Measurements from ENCODE around the gene KIRREL1.

KIRREL1 gene

DNA sequence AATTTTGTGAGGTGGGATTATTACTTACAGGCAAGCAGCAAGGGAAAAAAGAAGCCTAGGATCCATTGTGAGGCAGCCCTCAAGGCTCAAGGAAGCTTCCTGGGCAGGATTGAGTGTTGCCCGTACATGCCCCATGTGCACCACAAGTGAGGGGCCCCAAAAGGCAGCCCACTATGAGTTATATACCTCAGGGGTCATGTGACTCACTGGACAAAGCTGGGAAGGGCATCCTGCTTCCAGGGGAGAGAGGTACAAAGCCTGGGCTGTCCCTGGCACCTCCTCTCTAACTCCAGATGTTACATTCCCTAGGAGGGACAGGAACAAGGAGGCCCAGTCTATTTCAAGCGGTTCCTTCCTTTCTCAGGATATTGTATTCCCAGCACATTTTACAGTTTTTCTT is 153.3 kb downstream of the KIRREL1 start:
- TF ChIP-seq TAF1 (IDR thresholded peaks at IDR 0.05; ENCODE audit: borderline replicate concordance, insufficient read depth, low read length) (no peak), SIN3A (IDR thresholded peaks at IDR 0.05; ENCODE audit: borderline replicate concordance, insufficient read depth, low read length) (no peak), FOXP2 (optimal IDR thresholded peaks at IDR 0.05; ENCODE audit: borderline replicate concordance, extremely low read depth, extremely low read length, insufficient read depth) (no peak), POLR2AphosphoS5 (IDR thresholded peaks at IDR 0.05; ENCODE audit: low read depth, low read length) (no peak)
- TF ChIP-seq, protein P1, sequence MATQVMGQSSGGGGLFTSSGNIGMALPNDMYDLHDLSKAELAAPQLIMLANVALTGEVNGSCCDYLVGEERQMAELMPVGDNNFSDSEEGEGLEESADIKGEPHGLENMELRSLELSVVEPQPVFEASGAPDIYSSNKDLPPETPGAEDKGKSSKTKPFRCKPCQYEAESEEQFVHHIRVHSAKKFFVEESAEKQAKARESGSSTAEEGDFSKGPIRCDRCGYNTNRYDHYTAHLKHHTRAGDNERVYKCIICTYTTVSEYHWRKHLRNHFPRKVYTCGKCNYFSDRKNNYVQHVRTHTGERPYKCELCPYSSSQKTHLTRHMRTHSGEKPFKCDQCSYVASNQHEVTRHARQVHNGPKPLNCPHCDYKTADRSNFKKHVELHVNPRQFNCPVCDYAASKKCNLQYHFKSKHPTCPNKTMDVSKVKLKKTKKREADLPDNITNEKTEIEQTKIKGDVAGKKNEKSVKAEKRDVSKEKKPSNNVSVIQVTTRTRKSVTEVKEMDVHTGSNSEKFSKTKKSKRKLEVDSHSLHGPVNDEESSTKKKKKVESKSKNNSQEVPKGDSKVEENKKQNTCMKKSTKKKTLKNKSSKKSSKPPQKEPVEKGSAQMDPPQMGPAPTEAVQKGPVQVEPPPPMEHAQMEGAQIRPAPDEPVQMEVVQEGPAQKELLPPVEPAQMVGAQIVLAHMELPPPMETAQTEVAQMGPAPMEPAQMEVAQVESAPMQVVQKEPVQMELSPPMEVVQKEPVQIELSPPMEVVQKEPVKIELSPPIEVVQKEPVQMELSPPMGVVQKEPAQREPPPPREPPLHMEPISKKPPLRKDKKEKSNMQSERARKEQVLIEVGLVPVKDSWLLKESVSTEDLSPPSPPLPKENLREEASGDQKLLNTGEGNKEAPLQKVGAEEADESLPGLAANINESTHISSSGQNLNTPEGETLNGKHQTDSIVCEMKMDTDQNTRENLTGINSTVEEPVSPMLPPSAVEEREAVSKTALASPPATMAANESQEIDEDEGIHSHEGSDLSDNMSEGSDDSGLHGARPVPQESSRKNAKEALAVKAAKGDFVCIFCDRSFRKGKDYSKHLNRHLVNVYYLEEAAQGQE (IDR thresholded peaks at IDR 0.05; ENCODE audit: insufficient read depth in 1 of 2, low read depth in 2 of 2, low read length in 2 of 2) = no peak

DNA sequence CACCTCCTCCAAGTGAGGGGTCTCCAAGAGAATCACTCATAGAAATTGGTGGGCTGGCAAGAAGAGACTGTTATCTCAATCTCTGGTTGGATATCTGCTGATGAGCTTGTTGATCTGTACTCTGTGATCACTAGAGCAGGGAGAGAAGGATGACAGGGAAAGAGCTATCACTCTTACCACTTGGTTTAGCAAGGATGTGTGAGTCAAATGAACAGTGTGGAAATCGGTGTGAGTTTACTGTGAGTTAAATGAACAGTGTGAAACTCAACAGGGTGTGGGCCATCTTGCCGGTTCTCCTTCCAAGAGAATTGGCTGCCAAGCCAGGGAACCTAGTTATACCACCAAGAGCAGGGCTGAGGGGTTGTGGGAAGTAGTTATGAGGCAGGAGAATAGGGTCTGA is 154.0 kb downstream of the KIRREL1 start:
- TF ChIP-seq TAF1 (IDR thresholded peaks at IDR 0.05; ENCODE audit: borderline replicate concordance, insufficient read depth, low read length) (no peak), SIN3A (IDR thresholded peaks at IDR 0.05; ENCODE audit: borderline replicate concordance, insufficient read depth, low read length) (no peak), POLR2AphosphoS5 (IDR thresholded peaks at IDR 0.05; ENCODE audit: low read depth, low read length) (no peak), FOXP2 (optimal IDR thresholded peaks at IDR 0.05; ENCODE audit: borderline replicate concordance, extremely low read depth, extremely low read length, insufficient read depth) (no peak)
- TF ChIP-seq, protein P1 (IDR thresholded peaks at IDR 0.05; ENCODE audit: insufficient read depth in 1 of 2, low read depth in 2 of 2, low read length in 2 of 2) = no peak

DNA sequence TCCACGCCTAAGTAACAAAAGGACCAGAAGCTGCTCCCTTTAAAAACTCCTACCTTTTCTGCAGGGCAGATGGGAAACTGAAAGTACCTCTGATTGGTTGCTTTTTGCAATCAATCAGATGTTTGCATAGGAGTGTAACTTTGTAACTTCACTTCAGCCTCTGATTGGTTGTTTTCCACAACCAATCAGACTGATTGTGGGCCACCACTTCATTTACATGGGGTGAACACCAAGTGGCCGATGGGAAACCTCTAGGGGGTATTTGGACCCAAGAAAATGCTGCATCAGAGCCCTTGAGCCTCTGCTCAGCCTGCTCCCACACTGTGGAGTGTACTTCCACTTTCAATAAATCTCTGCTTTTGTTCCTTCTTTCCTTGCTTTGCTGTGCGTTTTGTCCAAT is 154.4 kb downstream of the KIRREL1 start:
- no peak for TF ChIP-seq POLR2AphosphoS5 (IDR thresholded peaks at IDR 0.05; ENCODE audit: low read depth, low read length)
- TF ChIP-seq TAF1 (IDR thresholded peaks at IDR 0.05; ENCODE audit: borderline replicate concordance, insufficient read depth, low read length) = no peak
- TF ChIP-seq FOXP2 (optimal IDR thresholded peaks at IDR 0.05; ENCODE audit: borderline replicate concordance, extremely low read depth, extremely low read length, insufficient read depth) = no peak
- TF ChIP-seq, protein P1 (IDR thresholded peaks at IDR 0.05; ENCODE audit: insufficient read depth in 1 of 2, low read depth in 2 of 2, low read length in 2 of 2) = no peak
- TF ChIP-seq SIN3A (IDR thresholded peaks at IDR 0.05; ENCODE audit: borderline replicate concordance, insufficient read depth, low read length) = no peak

DNA sequence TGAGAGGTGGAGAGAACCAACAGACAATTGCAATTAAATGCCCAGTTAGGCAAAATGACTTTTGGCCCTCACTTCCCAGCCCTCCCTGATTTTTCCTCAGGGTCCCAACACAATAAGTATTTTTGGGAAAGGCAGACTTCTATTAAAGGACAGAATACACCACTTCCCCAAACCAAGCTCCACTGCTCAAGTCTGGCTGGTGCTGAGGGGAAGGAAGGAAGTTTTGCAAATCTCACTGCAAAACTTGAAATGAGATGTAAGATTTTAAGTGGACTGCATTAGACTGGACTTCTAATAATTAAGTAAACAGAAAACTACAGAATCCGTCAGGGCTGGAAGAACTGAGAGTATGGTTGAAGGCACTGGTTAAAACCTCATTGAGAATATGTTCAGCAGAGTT is 155.0 kb downstream of the KIRREL1 start:
- TF ChIP-seq, protein P1 (IDR thresholded peaks at IDR 0.05; ENCODE audit: insufficient read depth in 1 of 2, low read depth in 2 of 2, low read length in 2 of 2) = no peak
- no peak for TF ChIP-seq POLR2AphosphoS5 (IDR thresholded peaks at IDR 0.05; ENCODE audit: low read depth, low read length)
- TF ChIP-seq TAF1 (IDR thresholded peaks at IDR 0.05; ENCODE audit: borderline replicate concordance, insufficient read depth, low read length) = no peak
- TF ChIP-seq SIN3A (IDR thresholded peaks at IDR 0.05; ENCODE audit: borderline replicate concordance, insufficient read depth, low read length) = no peak
- TF ChIP-seq FOXP2 (optimal IDR thresholded peaks at IDR 0.05; ENCODE audit: borderline replicate concordance, extremely low read depth, extremely low read length, insufficient read depth) = no peak

DNA sequence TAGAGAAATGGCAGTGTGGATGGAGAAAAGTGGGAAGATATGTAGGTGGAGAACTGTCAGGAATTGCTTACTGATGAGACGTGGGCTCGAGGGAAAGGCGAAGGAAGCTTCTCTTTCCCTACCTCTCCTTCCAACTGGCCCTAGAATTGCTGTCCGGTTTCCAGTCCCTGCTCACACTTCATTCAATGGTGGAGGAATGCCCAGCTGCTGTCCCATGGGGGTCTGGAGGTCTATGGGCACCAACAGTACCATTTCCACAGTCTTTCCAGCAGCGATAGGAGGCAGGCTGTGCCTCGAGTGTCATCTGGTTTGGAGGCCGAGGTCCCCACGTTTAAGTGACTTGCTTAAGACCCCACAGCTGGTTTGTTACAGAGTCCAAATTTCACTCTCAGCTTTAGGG is 155.7 kb downstream of the KIRREL1 start:
- TF ChIP-seq FOXP2 (optimal IDR thresholded peaks at IDR 0.05; ENCODE audit: borderline replicate concordance, extremely low read depth, extremely low read length, insufficient read depth) (no peak), POLR2AphosphoS5 (IDR thresholded peaks at IDR 0.05; ENCODE audit: low read depth, low read length) (no peak), SIN3A (IDR thresholded peaks at IDR 0.05; ENCODE audit: borderline replicate concordance, insufficient read depth, low read length) (no peak), TAF1 (IDR thresholded peaks at IDR 0.05; ENCODE audit: borderline replicate concordance, insufficient read depth, low read length) (no peak)
- TF ChIP-seq, protein P1 (IDR thresholded peaks at IDR 0.05; ENCODE audit: insufficient read depth in 1 of 2, low read depth in 2 of 2, low read length in 2 of 2) = no peak
